Peyer's patch (tissue), 4 donors: ENCODE results near the gene EPB41L3. TPM values are rescaled to one million over a fixed set of nuclear protein-coding genes. Genes with fewer than 3 reads are reported as not detected.
"Not testable (repeated sequence)": the region's sequence is repeated elsewhere in the genome, so short reads cannot be mapped to it uniquely, and the experiment has no call there.

Experiments used
- DNase-seq, 3 donors: peaks; one replicate each; pipeline ENCODE4 v3.0.0-alpha.2; 2017 to 2019
- H3K27ac ChIP-seq, 4 donors: fragments of 200-600 bp; sonication (generic); one replicate each; pipeline ENCODE4 v1.5.1; 2016 to 2019
- H3K27me3 ChIP-seq, 2 donors: fragments of 200-600 bp; sonication (generic); one replicate each; pipeline ENCODE4 v1.5.1; 2019
- H3K36me3 ChIP-seq, 3 donors: fragments of 200-600 bp; sonication (generic); one replicate each; pipeline ENCODE4 v1.5.1; 2016 to 2019
- H3K4me1 ChIP-seq, 4 donors: fragments of 200-600 bp; sonication (generic); one replicate each; pipeline ENCODE4 v1.5.1; 2016 to 2019
- H3K4me3 ChIP-seq, 4 donors: fragments of 200-600 bp; sonication (generic); 1 replicate in 3 of 4; 2 replicates in 1 of 4; pipeline ENCODE4 v1.5.1; 2016 to 2019; ENCODE audit warnings: mild to moderate bottlenecking in 1 of 4
- H3K9me3 ChIP-seq, 4 donors: fragments of 200-600 bp; sonication (generic); one replicate each; pipeline ENCODE4 v1.5.1; 2016 to 2019; ENCODE audit warnings: mild to moderate bottlenecking in 1 of 4
- CTCF ChIP-seq, 6 experiments: fragments of 450-650 bp in 4 of 6; fragments of 200-600 bp in 2 of 6; sonication (generic) in 1 of 6; IDR thresholded peaks; one replicate each; pipeline ENCODE4 v1.5.1; 2017 to 2019; ENCODE audit warnings: antibody characterized with exemption in 6 of 6, mild to moderate bottlenecking in 3 of 6, moderate library complexity in 1 of 6
- POLR2A ChIP-seq, 2 donors: fragments of 450-650 bp; IDR thresholded peaks; one replicate each; pipeline ENCODE4 v1.5.1; 2017; ENCODE audit warnings: antibody characterized with exemption in 2 of 2, mild to moderate bottlenecking in 2 of 2, moderate library complexity in 2 of 2
- total RNA-seq, 4 donors: library from RNA; depleted of rRNA; stranded (reverse); fragments of >200 nt; gene quantifications; one replicate each; pipeline ENCODE4 v1.1.0, GENCODE V29; 2016

EPB41L3 gene
- total RNA-seq, 4 donors from 2014 or later, result 234 to 251 (median 248) TPM

- Histone ChIP-seq H3K36me3 (peaks cover 0 to 17% (median 0%) of the 10 kb centered on the region in 3 donors), H3K4me1 (no peaks in the 10 kb centered on the region), H3K4me3 (no peak overlapping the region), H3K27ac (no peak overlapping the region), H3K27me3 (no peaks in the 10 kb centered on the region), H3K9me3 (no peaks in the 10 kb centered on the region)
- no peak for DNase-seq
- TF ChIP-seq CTCF (IDR thresholded peaks at IDR 0.05) (no peak), POLR2A (IDR thresholded peaks at IDR 0.05) (no peak)
These were observed 52.9 kb downstream of the EPB41L3 start for GRCh38 chr18:5490753-5491480.

GRCh38 chr18:5488844-5489243, 55.0 kb downstream of the EPB41L3 start:
- TF ChIP-seq CTCF (IDR thresholded peaks at IDR 0.05) (no peak), POLR2A (IDR thresholded peaks at IDR 0.05) (no peak)
- no peak overlapping the region for H3K27ac ChIP-seq
- H3K9me3 ChIP-seq, result no peaks in the 10 kb centered on the region
- peaks cover 0 to 17% (median 0%) of the 10 kb centered on the region in 3 donors for H3K36me3 ChIP-seq
- no peaks in the 10 kb centered on the region for H3K4me1 ChIP-seq
- no peaks in the 10 kb centered on the region for H3K27me3 ChIP-seq
- no peak overlapping the region for H3K4me3 ChIP-seq
- DNase-seq, result no peak

- not testable (repeated sequence) for H3K27me3 ChIP-seq, H3K4me1 ChIP-seq, DNase-seq, H3K9me3 ChIP-seq, H3K4me3 ChIP-seq, H3K27ac ChIP-seq
- H3K36me3 ChIP-seq, result peaks cover 0 to 17% (median 0%) of the 10 kb centered on the region in 3 donors
These were observed 55.8 kb downstream of the EPB41L3 start for GRCh38 chr18:5488044-5488443.

GRCh38 chr18:5484526-5484925, 59.3 kb downstream of the EPB41L3 start:
- no peaks in the 10 kb centered on the region for H3K4me1 ChIP-seq
- no peaks in the 10 kb centered on the region for H3K9me3 ChIP-seq
- TF ChIP-seq POLR2A (IDR thresholded peaks at IDR 0.05) (no peak), CTCF (IDR thresholded peaks at IDR 0.05) (no peak)
- H3K27ac ChIP-seq, result no peak overlapping the region
- H3K4me3 ChIP-seq, result no peak overlapping the region
- DNase-seq, result no peak
- no peaks in the 10 kb centered on the region for H3K27me3 ChIP-seq
- H3K36me3 ChIP-seq, result peaks cover 0 to 17% (median 0%) of the 10 kb centered on the region in 3 donors

GRCh38 chr18:5481621-5482020, 62.2 kb downstream of the EPB41L3 start:
- TF ChIP-seq POLR2A (IDR thresholded peaks at IDR 0.05) (no peak), CTCF (IDR thresholded peaks at IDR 0.05) (no peak)
- H3K4me1 ChIP-seq, result no peaks in the 10 kb centered on the region
- DNase-seq, result no peak

GRCh38 chr18:5478261-5478660, 65.5 kb downstream of the EPB41L3 start:
- Histone ChIP-seq H3K9me3 (no peaks in the 10 kb centered on the region), H3K27me3 (no peaks in the 10 kb centered on the region), H3K27ac (no peak overlapping the region), H3K36me3 (peaks cover 0 to 11% (median 0%) of the 10 kb centered on the region in 3 donors), H3K4me3 (no peak overlapping the region), H3K4me1 (no peaks in the 10 kb centered on the region)
- no peak for DNase-seq
- no peak for TF ChIP-seq POLR2A (IDR thresholded peaks at IDR 0.05)
- TF ChIP-seq CTCF (IDR thresholded peaks at IDR 0.05), result no peak

More at GRCh38 chr18:5481621-5482020, 62.2 kb downstream of the EPB41L3 start:
- H3K27ac ChIP-seq, result no peak overlapping the region
- H3K4me3 ChIP-seq, result no peak overlapping the region
- H3K27me3 ChIP-seq, result no peaks in the 10 kb centered on the region
- H3K9me3 ChIP-seq, result no peaks in the 10 kb centered on the region
- peaks cover 0 to 11% (median 0%) of the 10 kb centered on the region in 3 donors for H3K36me3 ChIP-seq
